Type B pancreatic cell (in vitro differentiated cells): ENCODE data around the gene ANGPTL4. TPM values are rescaled to one million over a fixed set of nuclear protein-coding genes. Genes with fewer than 3 reads are reported as not detected.
"Not testable (repeated sequence)": the region's sequence is repeated elsewhere in the genome, so short reads cannot be mapped to it uniquely, and the experiment has no call there.

Source experiments
- DNase-seq: peaks from one replicate; pipeline ENCODE4 v3.0.0; 2021; ENCODE audit warnings: mixed read lengths; ENCODE audit not compliant: unreplicated experiment; ENCODE audit errors: extremely low spot score
- H3K27ac Mint-ChIP-seq: 2 replicates; pipeline ENCODE4 v1.8.0; 2021; ENCODE audit warnings: mild to moderate bottlenecking, mixed read lengths
- H3K27me3 Mint-ChIP-seq: 2 replicates; pipeline ENCODE4 v1.8.0; 2021; ENCODE audit warnings: mixed read lengths
- H3K36me3 Mint-ChIP-seq: 2 replicates; pipeline ENCODE4 v1.8.0; 2021; ENCODE audit warnings: mixed read lengths
- H3K4me1 Mint-ChIP-seq: one replicate; pipeline ENCODE4 v1.8.0; 2021; ENCODE audit warnings: mixed read lengths; ENCODE audit not compliant: unreplicated experiment
- H3K4me3 Mint-ChIP-seq: 2 replicates; pipeline ENCODE4 v1.8.0; 2021; ENCODE audit warnings: mild to moderate bottlenecking, mixed read lengths
- H3K9me3 Mint-ChIP-seq: 2 replicates; pipeline ENCODE4 v1.8.0; 2021; ENCODE audit warnings: mixed read lengths
- total RNA-seq: library from RNA; stranded (reverse); gene quantifications from 2 replicates; pipeline ENCODE4 v1.2.1, GENCODE V29; 2021; ENCODE audit warnings: low replicate concordance
- TF ChIP-seq, protein P1 (sequence below): fragments of 200-600 bp; sonication (generic); conservative IDR thresholded peaks from 2 replicates; pipeline ENCODE4 v1.5.0; 2021; ENCODE audit warnings: antibody characterized with exemption, mild to moderate bottlenecking

The ANGPTL4 gene
- total RNA-seq, 1 donor from 2014 or later, result 4.7 TPM

GRCh38 chr19:8337728-8338127 is 26.2 kb upstream of the ANGPTL4 start:
- no peaks in the 10 kb centered on the region for H3K36me3 Mint-ChIP-seq
- H3K4me3 Mint-ChIP-seq, result no peak overlapping the region
- no peak for DNase-seq
- H3K27ac Mint-ChIP-seq, result no peak overlapping the region
- H3K9me3 Mint-ChIP-seq, result no peaks in the 10 kb centered on the region
- H3K4me1 Mint-ChIP-seq, result no peaks in the 10 kb centered on the region
- TF ChIP-seq, protein P1, sequence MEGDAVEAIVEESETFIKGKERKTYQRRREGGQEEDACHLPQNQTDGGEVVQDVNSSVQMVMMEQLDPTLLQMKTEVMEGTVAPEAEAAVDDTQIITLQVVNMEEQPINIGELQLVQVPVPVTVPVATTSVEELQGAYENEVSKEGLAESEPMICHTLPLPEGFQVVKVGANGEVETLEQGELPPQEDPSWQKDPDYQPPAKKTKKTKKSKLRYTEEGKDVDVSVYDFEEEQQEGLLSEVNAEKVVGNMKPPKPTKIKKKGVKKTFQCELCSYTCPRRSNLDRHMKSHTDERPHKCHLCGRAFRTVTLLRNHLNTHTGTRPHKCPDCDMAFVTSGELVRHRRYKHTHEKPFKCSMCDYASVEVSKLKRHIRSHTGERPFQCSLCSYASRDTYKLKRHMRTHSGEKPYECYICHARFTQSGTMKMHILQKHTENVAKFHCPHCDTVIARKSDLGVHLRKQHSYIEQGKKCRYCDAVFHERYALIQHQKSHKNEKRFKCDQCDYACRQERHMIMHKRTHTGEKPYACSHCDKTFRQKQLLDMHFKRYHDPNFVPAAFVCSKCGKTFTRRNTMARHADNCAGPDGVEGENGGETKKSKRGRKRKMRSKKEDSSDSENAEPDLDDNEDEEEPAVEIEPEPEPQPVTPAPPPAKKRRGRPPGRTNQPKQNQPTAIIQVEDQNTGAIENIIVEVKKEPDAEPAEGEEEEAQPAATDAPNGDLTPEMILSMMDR, result no peak
- H3K27me3 Mint-ChIP-seq, result peaks cover 75% of the 10 kb centered on the region

DNA sequence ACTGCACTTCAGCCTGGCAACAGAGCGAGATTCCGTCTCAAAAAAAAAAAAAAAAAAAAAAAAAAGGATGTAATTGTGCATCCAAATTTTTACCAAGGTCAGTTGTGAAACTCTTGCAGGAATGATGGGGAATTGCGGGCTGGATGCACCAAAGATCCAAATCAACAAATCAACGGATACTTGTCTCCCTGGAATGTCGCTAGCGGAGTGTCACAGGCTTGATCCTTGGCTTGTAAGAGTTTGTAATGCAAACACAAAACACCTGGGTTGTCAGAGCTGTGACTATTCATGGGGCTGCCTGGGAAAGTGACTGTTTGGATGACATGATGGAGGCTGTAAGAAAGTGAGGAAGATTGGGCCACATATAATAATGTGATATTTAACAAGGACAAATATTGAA is 25.1 kb upstream of the ANGPTL4 start:
- Mint-ChIP-seq H3K4me3 (no peak overlapping the region), H3K27ac (no peak overlapping the region), H3K36me3 (no peaks in the 10 kb centered on the region), H3K27me3 (peaks cover 75% of the 10 kb centered on the region), H3K4me1 (no peaks in the 10 kb centered on the region), H3K9me3 (no peaks in the 10 kb centered on the region)
- TF ChIP-seq, protein P1, result no peak
- DNase-seq, result no peak

GRCh38 chr19:8340341-8341096 is 23.4 kb upstream of the ANGPTL4 start:
- Mint-ChIP-seq H3K27ac (no peak overlapping the region), H3K4me1 (no peaks in the 10 kb centered on the region), H3K9me3 (no peaks in the 10 kb centered on the region), H3K27me3 (peaks cover 76% of the 10 kb centered on the region), H3K4me3 (no peak overlapping the region), H3K36me3 (no peaks in the 10 kb centered on the region)
- DNase-seq, result no peak
- TF ChIP-seq, protein P1, result no peak

DNA sequence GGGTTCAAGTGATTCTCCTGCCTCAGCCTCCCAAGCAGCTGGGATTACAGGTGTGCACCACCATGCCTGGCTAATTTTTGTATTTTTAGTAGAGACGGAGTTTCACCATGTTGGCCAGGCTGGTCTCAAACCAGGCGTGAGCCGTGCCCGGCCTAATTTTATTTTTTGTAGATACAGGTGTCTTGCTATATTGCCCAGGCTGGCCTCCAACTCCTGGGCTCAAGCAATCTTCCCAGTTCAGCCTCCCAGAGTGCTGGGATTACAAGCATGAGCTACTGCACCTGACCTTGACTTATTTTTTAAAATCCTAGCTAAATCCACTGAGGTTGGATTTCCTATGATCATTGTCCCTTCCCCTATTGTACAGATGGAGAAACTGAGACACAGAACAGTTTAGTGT is 22.5 kb upstream of the ANGPTL4 start:
- H3K9me3 Mint-ChIP-seq, H3K27ac Mint-ChIP-seq, DNase-seq, H3K4me1 Mint-ChIP-seq, H3K36me3 Mint-ChIP-seq, H3K4me3 Mint-ChIP-seq: not testable (repeated sequence)
- peaks cover 68% of the 10 kb centered on the region for H3K27me3 Mint-ChIP-seq

DNA sequence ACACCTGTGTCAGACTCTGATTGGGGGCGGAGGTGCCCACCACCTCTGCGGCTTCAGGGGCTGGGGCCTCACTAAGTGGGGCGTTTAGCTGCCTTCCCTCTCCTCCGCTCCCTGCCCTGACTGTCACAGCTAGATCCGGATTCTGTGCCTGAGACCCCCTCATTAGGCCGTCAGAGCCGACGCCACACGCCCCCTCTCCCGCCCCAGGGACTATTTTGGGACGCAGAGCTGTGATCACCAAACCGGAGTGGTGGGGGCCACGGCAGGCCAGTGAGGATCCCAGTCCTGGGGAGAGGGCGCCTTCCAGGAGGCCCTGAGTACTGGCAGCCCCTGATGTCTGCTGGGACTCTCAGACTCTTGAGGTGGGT is 21.7 kb upstream of the ANGPTL4 start:
- H3K27me3 Mint-ChIP-seq, result peaks cover 62% of the 10 kb centered on the region
- H3K4me3 Mint-ChIP-seq, result no peak overlapping the region
- H3K36me3 Mint-ChIP-seq, result no peaks in the 10 kb centered on the region
- H3K9me3 Mint-ChIP-seq, result no peaks in the 10 kb centered on the region
- TF ChIP-seq, protein P1, result no peak
- no peak overlapping the region for H3K27ac Mint-ChIP-seq
- H3K4me1 Mint-ChIP-seq, result no peaks in the 10 kb centered on the region
- DNase-seq, result no peak

DNA sequence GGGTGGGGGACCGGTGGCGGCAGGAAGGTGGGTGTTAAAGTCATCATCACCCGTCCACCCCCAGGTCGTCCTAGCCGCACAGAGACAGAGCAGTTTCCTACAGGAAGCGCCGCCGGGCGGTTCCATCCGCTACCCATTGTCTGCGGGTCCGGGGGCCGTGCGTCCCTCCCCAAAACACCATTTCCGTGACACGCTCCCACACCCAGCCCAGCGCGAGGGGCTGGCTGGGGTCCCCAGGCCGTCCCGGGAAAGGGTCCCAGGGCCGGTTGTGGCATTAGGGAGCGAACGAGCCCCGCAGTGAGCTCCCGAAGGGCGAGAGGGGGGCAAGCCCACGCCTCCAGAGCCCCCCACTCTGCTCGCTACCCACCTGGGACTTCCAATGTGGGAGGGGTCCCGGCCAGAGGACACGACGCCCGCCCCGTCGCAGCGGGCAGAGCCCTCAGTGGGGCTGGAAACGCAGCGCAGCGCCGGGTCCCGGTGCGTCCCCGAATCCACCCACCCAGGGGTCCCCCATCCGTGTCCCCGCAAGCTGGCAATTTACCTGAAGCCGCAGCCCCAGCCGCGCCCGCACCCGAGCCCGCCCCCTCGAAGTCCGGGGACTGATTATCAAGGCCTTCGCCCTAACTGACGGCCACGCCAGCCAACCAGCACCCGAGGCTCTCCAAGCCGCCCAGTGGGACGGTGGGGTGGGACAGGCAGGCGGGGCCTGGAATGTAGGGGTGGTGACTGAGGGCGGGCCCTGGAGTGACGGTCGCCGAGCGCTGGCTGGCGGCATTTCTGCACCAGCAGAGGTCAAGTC is 21.1 kb upstream of the ANGPTL4 start, which contains the start of gene KANK3:
KANK3 (minus strand) TSS at position 579 of the 799 bp plus-strand sequence. CDS start 5,434 bp downstream, outside the sequence.
- DNase-seq, result peak; percentile 90
- peak within 1 kb of the TSS; percentile 55 for H3K27ac Mint-ChIP-seq
- TF ChIP-seq, protein P1, result no peak
- peaks cover 56% of the 10 kb centered on the region for H3K27me3 Mint-ChIP-seq
- no peaks in the 10 kb centered on the region for H3K36me3 Mint-ChIP-seq
- no peaks in the 10 kb centered on the region for H3K9me3 Mint-ChIP-seq
- H3K4me1 Mint-ChIP-seq, result peaks cover 3% of the 10 kb centered on the region
- H3K4me3 Mint-ChIP-seq, result peak within 1 kb of the TSS; percentile 79
